Erythroblast (primary cell): ENCODE measurements around the gene DOCK9.

Experiments used
- GATA1 ChIP-seq: IDR thresholded peaks from 2 replicates; pipeline ENCODE4 v1.6.1; 2011; ENCODE audit warnings: low read depth, mild to moderate bottlenecking, control low read depth, low read length, moderate library complexity
- POLR2A ChIP-seq: IDR thresholded peaks from 2 replicates; pipeline ENCODE4 v1.6.1; 2011; ENCODE audit warnings: mild to moderate bottlenecking, low read length

DNA sequence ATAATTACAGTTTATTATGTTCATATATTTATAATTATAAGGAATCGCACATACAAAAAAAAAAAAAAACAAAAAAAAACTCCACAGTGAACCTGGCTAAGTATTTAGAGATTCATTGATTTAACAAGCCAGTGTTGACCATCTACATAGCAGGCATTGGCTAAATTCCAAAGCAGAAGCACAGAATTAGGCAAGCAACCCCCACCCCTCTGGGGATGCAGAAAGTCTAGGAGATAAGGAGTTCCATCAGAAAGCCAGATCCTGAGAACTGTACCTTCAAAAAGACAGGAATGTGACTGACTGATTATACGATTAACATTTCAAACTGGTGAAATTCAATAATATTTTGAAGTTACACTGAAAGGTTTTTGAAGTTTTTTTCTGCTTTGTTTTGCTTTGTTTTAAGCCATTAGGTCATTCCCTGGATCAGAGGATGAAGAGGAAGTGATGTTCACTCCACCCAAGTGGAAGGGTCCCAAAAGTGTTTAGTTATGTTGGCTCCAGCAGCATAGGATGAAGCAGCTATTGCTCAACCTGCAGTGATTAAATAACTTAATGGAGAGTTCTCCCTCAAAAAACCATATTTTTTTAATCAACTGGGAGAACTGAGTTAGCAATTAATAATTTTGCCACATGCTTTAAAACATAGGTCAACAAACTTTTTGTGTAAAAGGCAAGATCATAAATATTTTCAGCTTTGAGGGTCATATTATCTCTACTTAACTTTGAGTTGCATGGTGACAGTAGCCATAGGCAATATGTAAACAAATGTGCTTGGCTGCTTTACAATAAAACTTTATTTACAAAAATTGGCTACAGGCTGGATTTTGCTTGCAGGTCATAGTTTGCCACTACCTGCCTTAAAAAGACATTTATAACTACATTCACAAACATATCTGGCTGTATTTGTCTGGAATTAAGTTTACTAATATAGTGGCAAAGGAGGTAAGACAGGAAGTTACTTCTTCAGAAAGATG lies 49.6 kb downstream of the DOCK9 start:
- no peak for TF ChIP-seq POLR2A
- no peak for TF ChIP-seq GATA1
